HepG2 (cell line): ENCODE data around the gene SLC44A5. TPM values are rescaled to one million over a fixed set of nuclear protein-coding genes. Genes with fewer than 3 reads are reported as not detected.
"Not testable (repeated sequence)": the region's sequence is repeated elsewhere in the genome, so short reads cannot be mapped to it uniquely, and the experiment has no call there.

Source experiments
- ATAC-seq: fragments of 200-7000 bp; cut with Tn5 transposase; 3 replicates; pipeline ENCODE4 v1.9.1; 2020; ENCODE audit warnings: mild to moderate bottlenecking, moderate library complexity
- BruUV-seq: library from RNA; stranded (reverse); fragments of 400-500 nt; replicated peaks from 2 replicates; lab custom pipeline; 2021; lab: Mats Ljungman, UMichigan
- CTCF ChIA-PET: fragments of 300-600 bp; formaldehyde crosslinking; extraction: SDS; loops from one replicate; lab custom pipeline; 2021; ENCODE audit warnings: low total read pairs, inconsistent platforms, low intra/inter-chr PET ratio; lab: Yijun Ruan, JAX
- POLR2A ChIA-PET: fragments of 350-600 bp; sonication (Branson Sonifier 250); formaldehyde crosslinking; loops from one replicate; lab custom pipeline; 2020; ENCODE audit warnings: antibody characterized with exemption, inconsistent platforms; lab: Yijun Ruan, JAX
- DNase-seq: peaks from one replicate; pipeline ENCODE4 v3.0.0-alpha.2; 2015; ENCODE audit warnings: low spot score
- FAIRE-seq: peaks from 3 replicates; lab custom pipeline; 2011; peaks lifted over from hg19 to GRCh38; lab: Jason Lieb, UNC
- H2AFZ ChIP-seq: one replicate; pipeline ENCODE4 v1.6.1; 2011; ENCODE audit warnings: low read length, inconsistent platforms
- H3K27ac ChIP-seq: fragments of 300-600 bp; 3 replicates; pipeline ENCODE4 v1.8.0; 2011; ENCODE audit warnings: mixed run types, mild to moderate bottlenecking, mixed read lengths, low read length, inconsistent platforms; ENCODE audit not compliant: insufficient read depth; ENCODE audit errors: extremely low read length
- H3K27me3 ChIP-seq, 2 experiments: fragments of 200-600 bp in 1 of 2; 2 replicates in 1 of 2; 3 replicates in 1 of 2; pipeline versions ENCODE4 v1.6.0 to v1.8.0; 2011; ENCODE audit warnings: low read length in 2 of 2, mild to moderate bottlenecking in 2 of 2, moderate library complexity in 2 of 2, inconsistent platforms in 1 of 2; ENCODE audit not compliant: insufficient read depth in 2 of 2, control insufficient read depth in 1 of 2
- H3K36me3 ChIP-seq, 2 experiments: fragments of 200-600 bp in 1 of 2; replicated peaks in 1 of 2; 2 replicates in 1 of 2; 3 replicates in 1 of 2; pipeline versions ENCODE4 v1.5.1 to v1.8.0; 2011; ENCODE audit warnings: low read length in 2 of 2, inconsistent platforms in 1 of 2; ENCODE audit not compliant: insufficient read depth in 2 of 2, control insufficient read depth in 1 of 2
- H3K4me1 ChIP-seq: 2 replicates; pipeline ENCODE4 v1.5.1; 2012; ENCODE audit warnings: low read length, inconsistent platforms; ENCODE audit not compliant: insufficient read depth
- H3K4me2 ChIP-seq: 2 replicates; pipeline ENCODE4 v1.6.0; 2011; ENCODE audit warnings: low read depth, low read length, inconsistent platforms
- H3K4me3 ChIP-seq, 3 experiments: fragments of 200-600 bp in 1 of 3; sonication (generic), shearing (Covaris generic) in 1 of 3; replicated peaks in 1 of 3; 2 replicates each; pipeline ENCODE4 v1.5.1; 2011 to 2016; ENCODE audit warnings: low read length in 3 of 3, inconsistent platforms in 2 of 3, low read depth in 2 of 3, mild to moderate bottlenecking in 2 of 3, control low read depth in 1 of 3, mixed read lengths in 1 of 3; ENCODE audit not compliant: insufficient read depth in 1 of 3
- H3K79me2 ChIP-seq: one replicate; pipeline ENCODE4 v1.6.1; 2011; ENCODE audit warnings: low read length, inconsistent platforms; ENCODE audit not compliant: insufficient read depth
- H3K9ac ChIP-seq: 2 replicates; pipeline ENCODE4 v1.6.0; 2011; ENCODE audit warnings: mild to moderate bottlenecking, low read depth, low read length, inconsistent platforms; ENCODE audit not compliant: insufficient read depth
- H3K9me3 ChIP-seq: 2 replicates; pipeline ENCODE4 v1.5.1; 2012; ENCODE audit warnings: mild to moderate bottlenecking, low read length
- H4K20me1 ChIP-seq: 2 replicates; pipeline ENCODE4 v1.6.0; 2011; ENCODE audit warnings: inconsistent platforms, mild to moderate bottlenecking, low read length, moderate library complexity; ENCODE audit not compliant: insufficient read depth
- GLI4 ChIP-seq: sonication (generic); formaldehyde crosslinking; IDR thresholded peaks from 2 replicates; pipeline ENCODE4 v1.5.1; 2020; ENCODE audit warnings: missing genetic modification reagents, mild to moderate bottlenecking, moderate library complexity, borderline replicate concordance
- RERE ChIP-seq: IDR thresholded peaks from 2 replicates; pipeline ENCODE4 v1.6.1; 2016; ENCODE audit warnings: low read depth, missing genetic modification reagents, missing compliant biosample characterization
- UBTF ChIP-seq: sonication (generic); formaldehyde crosslinking; IDR thresholded peaks from 2 replicates; pipeline ENCODE4 v1.4.0; 2020; ENCODE audit warnings: mild to moderate bottlenecking, missing genetic modification reagents
- WGBS: methylation state at CpG from one replicate; pipeline ENCODE4 v1.1.6; 2017; ENCODE audit warnings: low lambda C conversion rate; 5-methylcytosine and 5-hydroxymethylcytosine counted together
- in situ Hi-C: cut with HindIII; loops from 2 replicates; pipeline ENCODE4 v1.10.0; 2017; ENCODE audit warnings: low pct_unique_long_range_greater_than_20kb; ENCODE audit not compliant: extremely low pct_ligation_motif_present
- intact Hi-C: fragments of 100-400 bp; cut with micrococcal nuclease; formaldehyde crosslinking; loops from one replicate; pipeline ENCODE4 v1.10.0; 2022; ENCODE audit not compliant: unreplicated experiment
- polyA plus RNA-seq, 8 experiments: library from polyadenylated mRNA; depleted of rRNA in 3 of 8; stranded (reverse) in 7 of 8; unstranded in 1 of 8; fragments of >200 nt; fragmentation: Illumina TruSeq in 4 of 8; extraction: Trizol in 4 of 8; gene quantifications; 2 replicates each; pipeline versions ENCODE4 v1.2.1 to v1.2.3, GENCODE V29; 2011 to 2016; ENCODE audit warnings: low read depth in 4 of 8, missing spikeins in 1 of 8, mixed read lengths in 1 of 8; ENCODE audit not compliant: insufficient read depth in 1 of 8
- total RNA-seq, 5 experiments: library from RNA; depleted of rRNA; stranded (reverse); fragments of >200 nt; fragmentation: Illumina TruSeq; extraction: Trizol; gene quantifications; 2 replicates each; pipeline ENCODE4 v1.2.3, GENCODE V29; 2016; ENCODE audit warnings: low read depth in 1 of 5

SLC44A5 gene
- total and polyA plus RNA-seq, 2 of the 13 experiments (the other 11 are each of a cell fraction or from before 2014, with no cell fraction given): 8.0 to 16.0 TPM

GRCh38 chr1:75354267-75354666, 256.6 kb downstream of the SLC44A5 start:
- ATAC-seq, H3K79me2 ChIP-seq, BruUV-seq, H3K27ac ChIP-seq, intact Hi-C loops, H3K9ac ChIP-seq, H3K27me3 ChIP-seq, POLR2A ChIA-PET, H3K9me3 ChIP-seq, in situ Hi-C loops, H3K4me3 ChIP-seq, FAIRE-seq, H4K20me1 ChIP-seq, DNase-seq, H3K4me2 ChIP-seq, H3K36me3 ChIP-seq, H2AFZ ChIP-seq, CTCF ChIA-PET, H3K4me1 ChIP-seq: not testable (repeated sequence)
- WGBS: 78% methylated on average over 6 of the region's 6 CpGs

GRCh38 chr1:75353051-75353450, 257.9 kb downstream of the SLC44A5 start:
- 47% methylated on average over 2 of the region's 2 CpGs for WGBS
- no peak for TF ChIP-seq GLI4 (CRISPR knock-in tag)
- TF ChIP-seq UBTF (CRISPR knock-in tag): no peak
- no peak for TF ChIP-seq RERE
- no peak overlapping the region for H3K27ac ChIP-seq
- no peaks in the 10 kb centered on the region for H3K9me3 ChIP-seq
- POLR2A ChIA-PET: no interaction called here
- BruUV-seq: no TSS peak
- H3K36me3 ChIP-seq: no peaks in the 10 kb centered on the region
- intact Hi-C loops: no loop called here
- H3K4me2 ChIP-seq: no peak overlapping the region
- FAIRE-seq (no peak), ATAC-seq (no peak), DNase-seq (no peak)
- no peak overlapping the region for H3K9ac ChIP-seq
- H3K79me2 ChIP-seq: no peaks in the 10 kb centered on the region
- H3K4me3 ChIP-seq: no peak overlapping the region
- H4K20me1 ChIP-seq: no peaks in the 10 kb centered on the region
- CTCF ChIA-PET: no interaction called here
- in situ Hi-C loops: no loop called here
- H3K27me3 ChIP-seq: no peaks in the 10 kb centered on the region
- H3K4me1 ChIP-seq: no peaks in the 10 kb centered on the region
- no peak overlapping the region for H2AFZ ChIP-seq
